Activated naive CD4-positive, alpha-beta T cell treated with anti-CD3 and anti-CD28 coated beads for 36 hours (primary cell): ENCODE measurements around the gene FBXL16. TPM values are rescaled to one million over a fixed set of nuclear protein-coding genes. Genes with fewer than 3 reads are reported as not detected.
"Not testable (repeated sequence)": the region's sequence is repeated elsewhere in the genome, so short reads cannot be mapped to it uniquely, and the experiment has no call there.

Source experiments
- CTCF ChIA-PET: fragments of 350-600 bp; sonication (Branson Sonifier 250); formaldehyde crosslinking; loops from one replicate; lab custom pipeline; 2021; ENCODE audit warnings: antibody characterized with exemption; lab: Charles Lee
- DNase-seq: peaks from one replicate; pipeline ENCODE4 v3.0.0-alpha.2; 2020
- H3K27ac Mint-ChIP-seq: one replicate; pipeline ENCODE4 v1.8.0; 2021; ENCODE audit warnings: mild to moderate bottlenecking, mixed read lengths
- H3K27me3 Mint-ChIP-seq: one replicate; pipeline ENCODE4 v1.8.0; 2021; ENCODE audit warnings: low read depth, mixed read lengths
- H3K36me3 Mint-ChIP-seq: one replicate; pipeline ENCODE4 v1.8.0; 2021; ENCODE audit warnings: low read depth, mixed read lengths
- H3K4me1 Mint-ChIP-seq: one replicate; pipeline ENCODE4 v1.8.0; 2021; ENCODE audit warnings: low read depth, mixed read lengths
- H3K4me3 Mint-ChIP-seq: one replicate; pipeline ENCODE4 v1.8.0; 2021; ENCODE audit warnings: mild to moderate bottlenecking, moderate library complexity, mixed read lengths
- H3K9me3 Mint-ChIP-seq: one replicate; pipeline ENCODE4 v1.8.0; 2021; ENCODE audit warnings: mixed read lengths
- intact Hi-C: fragments of 100-400 bp; cut with micrococcal nuclease; formaldehyde crosslinking; loops from one replicate; pipeline ENCODE4 v1.15.1; 2023
- total RNA-seq, 2 experiments: library from RNA; stranded (reverse); gene quantifications; one replicate each; pipeline ENCODE4 v1.2.3, GENCODE V29; 2021

Gene FBXL16
- total RNA-seq, 2 experiments from 2014 or later = 3.7 to 5.7 TPM

DNA sequence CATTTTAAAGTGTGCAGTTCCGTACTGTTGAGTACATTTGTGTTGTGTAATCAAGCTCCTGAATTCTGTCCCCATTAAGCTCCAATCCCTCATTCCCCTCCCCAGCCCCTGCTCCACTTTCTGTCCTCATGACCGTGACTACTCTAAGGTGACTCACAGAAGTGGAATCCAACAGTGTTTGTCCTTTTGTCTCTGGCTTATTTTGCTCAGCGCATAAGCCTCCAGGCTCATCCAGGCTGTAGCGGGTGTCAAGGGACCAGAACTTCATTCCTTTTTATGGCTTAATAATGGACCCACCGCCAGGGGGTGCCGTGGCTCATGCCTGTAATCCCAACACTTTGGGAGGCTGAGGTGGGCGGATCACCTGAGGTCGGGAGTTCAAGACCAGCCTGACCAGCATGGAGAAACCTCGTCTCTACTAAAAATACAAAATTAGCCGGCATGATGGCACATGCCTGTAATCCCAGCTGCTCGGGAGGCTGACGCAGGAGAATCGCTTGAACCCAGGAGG lies 7.2 kb upstream of the FBXL16 start:
- H3K36me3 Mint-ChIP-seq, H3K27ac Mint-ChIP-seq, H3K9me3 Mint-ChIP-seq, H3K4me1 Mint-ChIP-seq, H3K4me3 Mint-ChIP-seq: not testable (repeated sequence)
- peaks cover 37% of the 10 kb centered on the region for H3K27me3 Mint-ChIP-seq
- intact Hi-C loops = loop anchor here (5.0 kb wide), 1 partner anchor 345 kb away; no protein-coding TSS in a partner anchor
- DNase-seq = peak; percentile 77
- CTCF ChIA-PET = interaction anchor here (0.5 to 2.8 kb wide), 18 partner anchors 9 to 581 kb away, joined by 3 to 55 read pairs (median 4); partner anchors contain the start of genes ANTKMT, CCDC78, CHTF18 and RPUSD1

DNA sequence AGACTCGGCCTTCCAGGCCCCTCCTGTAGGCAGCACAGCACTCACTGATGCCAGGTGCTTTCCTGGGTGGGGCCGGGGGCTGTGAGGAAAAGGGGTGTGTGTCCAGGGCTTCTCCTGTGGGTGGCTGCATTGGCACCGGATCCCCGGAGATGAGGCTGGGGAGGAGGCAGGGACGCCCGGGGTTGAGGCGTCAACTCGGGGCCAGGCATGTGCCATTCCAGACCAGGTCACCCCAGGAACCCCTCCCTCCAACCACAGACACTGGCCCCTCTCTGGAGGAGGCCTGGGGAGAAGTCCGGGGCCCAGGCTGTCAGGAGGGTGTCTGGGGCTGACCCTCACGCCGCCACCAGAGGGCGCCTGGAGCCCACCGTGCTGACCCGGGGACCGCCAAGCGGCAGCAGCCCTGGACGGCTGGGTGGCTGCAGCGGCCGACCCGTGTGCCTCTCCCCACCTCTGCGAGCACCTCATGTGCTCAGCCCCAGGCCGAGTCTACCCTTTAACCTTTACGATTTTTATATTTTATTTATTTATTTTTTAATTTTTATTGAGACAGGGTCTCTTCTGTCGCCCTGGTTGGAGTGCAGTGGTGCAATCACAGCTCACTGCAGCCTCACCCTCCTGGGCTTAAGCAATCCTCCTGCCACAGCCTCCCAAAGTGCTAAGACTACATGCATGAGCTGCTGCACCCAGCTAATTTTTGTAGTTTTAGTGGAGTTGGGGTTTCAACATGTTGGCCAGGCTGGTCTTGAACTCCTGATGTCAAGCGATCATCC lies 6.1 kb upstream of the FBXL16 start:
- no peaks in the 10 kb centered on the region for H3K36me3 Mint-ChIP-seq
- no peak overlapping the region for H3K27ac Mint-ChIP-seq
- H3K4me1 Mint-ChIP-seq = peaks cover 3% of the 10 kb centered on the region
- H3K4me3 Mint-ChIP-seq = no peak overlapping the region
- CTCF ChIA-PET = interaction anchor here (0.5 to 2.8 kb wide), 23 partner anchors 8 to 580 kb away, joined by 3 to 55 read pairs (median 4); partner anchors contain the start of genes ANTKMT, CCDC78, CHTF18 and RPUSD1
- intact Hi-C loops = loop anchor here (1.0 to 5.0 kb wide), 2 partner anchors 74 to 346 kb away; no protein-coding TSS in a partner anchor
- H3K27me3 Mint-ChIP-seq = peaks cover 45% of the 10 kb centered on the region
- DNase-seq = peak; percentile 82
- no peaks in the 10 kb centered on the region for H3K9me3 Mint-ChIP-seq

DNA sequence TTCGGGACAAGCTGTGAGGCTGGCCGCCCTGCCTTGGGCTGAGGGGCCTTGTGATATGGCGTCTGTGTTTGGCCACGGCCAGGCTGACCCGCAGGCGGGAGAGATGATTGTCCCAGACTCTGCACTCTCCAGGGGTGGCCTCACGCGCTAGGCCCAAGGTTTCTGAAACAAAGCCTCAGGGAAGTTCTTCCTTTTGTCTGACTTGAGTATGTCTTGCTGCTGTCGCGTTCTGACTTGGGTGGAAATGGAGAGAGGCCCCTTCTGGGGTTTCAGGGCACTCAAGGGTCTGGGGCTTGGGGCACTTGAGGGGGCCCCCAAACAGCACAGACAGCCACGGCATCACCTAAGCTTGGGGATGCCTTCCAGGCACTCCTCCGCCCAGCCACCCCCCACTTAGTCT lies 5.5 kb upstream of the FBXL16 start:
- no peaks in the 10 kb centered on the region for H3K36me3 Mint-ChIP-seq
- H3K27me3 Mint-ChIP-seq = peaks cover 51% of the 10 kb centered on the region
- no peak overlapping the region for H3K27ac Mint-ChIP-seq
- H3K4me1 Mint-ChIP-seq = peaks cover 2% of the 10 kb centered on the region
- H3K4me3 Mint-ChIP-seq = no peak overlapping the region
- intact Hi-C loops = loop anchor here (1.0 to 5.0 kb wide), 2 partner anchors 74 to 346 kb away; no protein-coding TSS in a partner anchor
- CTCF ChIA-PET = interaction anchor here (1.1 to 2.4 kb wide), 4 partner anchors 10 to 74 kb away, joined by 3 to 25 read pairs (median 9); partner anchors contain the start of gene ANTKMT
- no peak for DNase-seq
- H3K9me3 Mint-ChIP-seq = no peaks in the 10 kb centered on the region

DNA sequence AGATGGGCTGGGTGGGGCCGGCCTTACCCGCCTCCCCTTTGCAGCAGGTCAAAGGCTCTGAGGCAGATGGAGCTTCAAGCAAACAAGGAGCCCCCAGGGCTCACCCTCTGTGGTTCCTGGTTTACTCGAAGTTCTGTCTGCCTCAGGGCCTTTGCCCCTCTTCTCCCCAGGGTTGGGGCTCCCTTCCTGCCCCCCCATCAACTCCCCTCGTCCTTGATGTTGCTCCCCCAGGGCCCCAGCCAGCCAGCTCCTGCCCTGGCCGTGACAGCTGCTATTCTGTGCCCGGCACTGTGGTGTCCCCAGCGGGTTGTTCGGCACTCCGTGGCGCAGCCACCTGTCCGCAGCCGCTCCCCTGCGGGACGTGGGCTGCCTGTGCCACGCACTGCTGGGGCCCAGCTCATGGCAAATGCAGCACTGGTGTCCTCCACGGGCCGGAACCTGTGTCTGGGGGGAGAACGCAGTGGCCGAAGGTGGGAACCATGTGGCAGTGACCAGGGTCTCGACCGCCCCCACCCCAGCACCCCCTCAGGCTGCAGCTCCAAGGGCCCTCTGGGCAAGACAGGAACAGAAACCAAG lies 5.0 kb upstream of the FBXL16 start:
- Mint-ChIP-seq H3K4me1 (peaks cover 2% of the 10 kb centered on the region), H3K27ac (no peak overlapping the region), H3K9me3 (no peaks in the 10 kb centered on the region), H3K27me3 (peaks cover 49% of the 10 kb centered on the region), H3K4me3 (no peak overlapping the region), H3K36me3 (no peaks in the 10 kb centered on the region)
- CTCF ChIA-PET = interaction anchor here (1.1 to 2.4 kb wide), 3 partner anchors 11 to 74 kb away, joined by 3 to 25 read pairs (median 10); partner anchors contain the start of gene ANTKMT
- intact Hi-C loops = loop anchor here (1.0 to 5.0 kb wide), 2 partner anchors 75 to 347 kb away; no protein-coding TSS in a partner anchor
- DNase-seq = no peak

DNA sequence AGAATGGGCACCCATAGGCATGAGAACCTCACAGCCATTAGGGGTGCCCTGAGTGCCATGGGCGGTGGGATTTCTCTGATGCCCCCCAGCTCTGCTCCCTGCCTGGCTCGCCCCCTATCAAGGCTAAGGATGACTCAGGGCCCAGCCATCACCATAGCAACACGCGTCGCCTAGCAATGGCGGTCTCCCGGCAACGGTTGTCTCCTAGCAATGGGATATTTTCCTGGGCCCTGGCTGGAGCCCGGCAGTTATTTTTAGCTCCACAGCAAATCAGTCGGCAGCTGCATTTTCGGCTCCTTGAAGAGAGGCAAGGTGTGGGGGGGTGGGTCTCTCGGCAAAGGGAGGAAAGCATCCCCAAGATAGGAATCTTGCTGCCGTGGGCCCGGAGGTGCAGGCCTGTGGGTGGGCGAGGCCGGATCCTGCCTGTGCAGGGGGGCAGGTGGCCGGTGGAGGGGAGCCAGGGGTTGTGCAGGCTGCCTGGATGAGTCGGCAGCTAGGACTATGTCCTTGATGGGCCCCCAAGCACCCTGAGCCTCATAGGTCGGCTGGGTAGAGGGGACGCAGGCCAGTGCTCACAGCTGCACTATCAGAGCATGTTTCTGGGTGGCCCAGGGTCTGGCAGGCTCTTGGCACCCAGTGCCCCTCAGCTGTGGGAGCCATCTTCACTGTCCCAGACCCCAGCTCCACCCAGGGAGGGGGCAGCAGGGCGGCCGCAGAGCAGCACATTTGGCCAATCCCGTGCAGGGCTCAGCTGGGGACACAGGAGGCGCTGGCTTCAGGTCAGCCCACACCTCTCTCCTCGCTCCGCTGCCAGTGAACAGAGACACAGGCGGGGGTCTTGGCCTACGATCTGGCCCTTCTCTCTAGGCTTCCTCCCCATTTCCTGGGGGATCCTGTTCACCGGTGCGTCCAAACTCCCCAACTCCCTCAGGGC lies 4.2 kb upstream of the FBXL16 start:
- CTCF ChIA-PET = interaction anchor here (1.1 to 2.2 kb wide), 2 partner anchors 73 to 75 kb away, joined by 3 to 10 read pairs; no protein-coding TSS in a partner anchor
- H3K4me3 Mint-ChIP-seq = no peak overlapping the region
- intact Hi-C loops = loop anchor here (5.0 kb wide), 1 partner anchor 347 kb away; no protein-coding TSS in a partner anchor
- no peaks in the 10 kb centered on the region for H3K9me3 Mint-ChIP-seq
- no peaks in the 10 kb centered on the region for H3K36me3 Mint-ChIP-seq
- no peak overlapping the region for H3K27ac Mint-ChIP-seq
- peaks cover 49% of the 10 kb centered on the region for H3K27me3 Mint-ChIP-seq
- H3K4me1 Mint-ChIP-seq = peaks cover 2% of the 10 kb centered on the region
- no peak for DNase-seq

DNA sequence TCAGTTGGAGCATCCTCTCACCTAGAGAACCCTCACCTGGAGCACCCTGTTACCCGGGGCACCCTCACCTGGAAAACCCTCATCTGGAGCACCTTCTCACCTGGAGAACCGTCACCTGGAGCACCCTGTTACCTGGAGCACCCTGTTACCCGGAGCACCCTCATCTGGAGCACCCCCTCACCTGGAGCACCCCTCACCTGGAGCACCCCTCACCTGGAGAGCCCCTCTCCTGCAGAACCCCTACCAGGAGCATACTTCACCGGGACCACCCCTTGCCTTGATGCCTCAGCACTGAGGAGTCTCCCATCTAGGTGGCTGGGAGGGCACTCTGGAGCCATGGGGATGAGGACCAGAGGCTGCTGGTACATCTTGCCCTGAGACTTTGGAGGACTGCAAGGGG lies 3.4 kb upstream of the FBXL16 start:
- no peak overlapping the region for H3K27ac Mint-ChIP-seq
- H3K36me3 Mint-ChIP-seq = no peaks in the 10 kb centered on the region
- intact Hi-C loops = no loop called here
- no peak overlapping the region for H3K4me3 Mint-ChIP-seq
- no peak for DNase-seq
- CTCF ChIA-PET = interaction anchor here (2.2 kb wide), 1 partner anchor 76 kb away, joined by 10 read pairs; no protein-coding TSS in a partner anchor
- H3K27me3 Mint-ChIP-seq = peaks cover 51% of the 10 kb centered on the region
- H3K9me3 Mint-ChIP-seq = no peaks in the 10 kb centered on the region
- H3K4me1 Mint-ChIP-seq = peaks cover 2% of the 10 kb centered on the region

DNA sequence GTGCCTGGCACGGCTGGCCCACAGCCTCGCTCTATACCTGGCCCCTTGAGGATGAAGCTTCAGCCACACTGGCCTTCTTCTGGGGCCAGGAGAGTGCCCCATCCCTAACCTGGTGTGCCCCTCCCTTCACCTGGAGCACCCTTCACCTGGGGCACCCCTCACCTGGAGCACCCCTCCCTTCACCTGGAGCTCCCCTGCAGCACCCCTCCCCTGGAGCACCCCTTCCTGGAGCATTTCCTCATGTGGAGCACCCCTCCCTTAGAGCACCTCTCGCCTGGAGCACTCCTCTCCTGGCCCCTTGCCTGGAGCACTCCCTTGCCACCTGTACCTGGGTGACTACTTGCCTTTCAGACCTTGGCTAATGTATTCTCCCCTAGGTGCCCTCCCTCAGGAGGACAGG lies 2.4 kb upstream of the FBXL16 start:
- no peak for DNase-seq
- no peaks in the 10 kb centered on the region for H3K9me3 Mint-ChIP-seq
- peaks cover 2% of the 10 kb centered on the region for H3K4me1 Mint-ChIP-seq
- H3K27me3 Mint-ChIP-seq = peaks cover 53% of the 10 kb centered on the region
- intact Hi-C loops = no loop called here
- CTCF ChIA-PET = interaction anchor here (0.8 kb wide), 1 partner anchor 12 kb away, joined by 3 read pairs; no protein-coding TSS in a partner anchor
- H3K4me3 Mint-ChIP-seq = no peak overlapping the region
- no peak overlapping the region for H3K27ac Mint-ChIP-seq
- H3K36me3 Mint-ChIP-seq = no peaks in the 10 kb centered on the region

DNA sequence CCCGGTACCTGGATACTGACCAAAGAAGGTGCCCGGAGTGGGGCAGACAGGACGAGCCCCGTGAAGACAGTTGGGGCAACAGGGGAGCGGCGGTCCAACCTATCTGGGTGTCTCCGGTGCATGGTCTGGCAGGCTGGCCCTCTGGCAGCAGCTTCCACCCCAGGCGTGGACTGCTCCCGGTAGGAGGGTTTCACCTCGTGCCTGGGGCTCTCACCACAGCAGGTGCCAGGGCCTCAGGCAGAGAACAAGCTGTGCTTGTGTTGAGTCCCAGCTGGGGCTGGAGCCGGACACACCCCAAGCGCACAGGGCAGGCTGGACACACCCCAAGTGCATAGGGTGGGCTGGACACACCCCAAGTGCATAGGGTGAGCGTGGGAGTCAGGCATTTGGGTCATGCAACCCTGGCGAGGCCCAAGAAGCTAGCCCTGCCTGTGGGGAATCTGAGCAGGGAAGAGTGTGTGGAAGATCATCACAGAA lies 1.5 kb upstream of the FBXL16 start:
- no peak for DNase-seq
- Mint-ChIP-seq H3K36me3 (no peaks in the 10 kb centered on the region), H3K9me3 (no peaks in the 10 kb centered on the region), H3K27me3 (peaks cover 56% of the 10 kb centered on the region), H3K4me3 (no peak overlapping the region), H3K27ac (no peak overlapping the region), H3K4me1 (peaks cover 2% of the 10 kb centered on the region)
- intact Hi-C loops = no loop called here
- CTCF ChIA-PET = interaction anchor here (0.8 kb wide), 1 partner anchor 11 kb away, joined by 3 read pairs; no protein-coding TSS in a partner anchor

DNA sequence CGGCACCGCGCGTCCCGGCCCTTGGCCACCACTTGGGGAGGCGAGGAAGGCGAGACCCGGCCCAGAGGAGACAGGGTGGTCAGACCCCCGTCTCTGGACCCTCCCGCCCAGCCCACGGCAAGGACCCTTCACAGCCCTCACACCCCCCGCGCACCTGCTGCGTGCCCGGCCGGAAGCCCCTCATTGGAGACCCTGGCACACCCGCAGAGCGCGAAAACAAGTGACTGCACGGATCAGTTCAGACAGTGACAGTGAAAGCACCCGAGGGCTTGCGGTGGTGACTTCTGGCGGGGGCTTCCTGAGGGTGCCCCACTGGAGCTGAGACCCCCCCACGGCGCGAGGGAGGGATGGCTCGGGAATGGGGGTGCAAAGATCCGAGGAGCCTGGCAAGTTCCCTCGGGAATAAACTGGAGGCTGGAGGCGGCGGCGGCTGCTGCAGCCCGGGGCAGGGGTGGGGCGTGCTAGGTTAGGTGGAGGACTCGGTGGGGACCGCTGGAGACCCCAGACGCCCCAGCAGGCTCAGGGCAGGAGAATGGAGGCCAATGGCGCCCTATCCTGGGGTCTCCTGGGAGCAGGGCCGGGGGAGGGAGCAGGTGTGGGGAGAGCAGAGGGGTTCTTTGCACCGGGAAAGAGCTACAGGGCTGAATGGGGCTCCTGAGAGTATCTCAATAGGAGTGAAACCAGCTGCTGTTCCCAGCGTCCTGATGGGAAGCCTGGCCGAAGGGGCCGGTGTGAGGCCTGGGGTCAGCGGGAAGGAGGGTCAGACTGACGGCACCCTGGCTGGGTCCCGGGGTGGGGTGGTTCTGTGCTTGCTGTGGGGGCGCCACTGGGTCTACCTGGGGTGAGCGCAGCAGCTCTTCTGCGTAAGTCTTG lies 824 bp upstream of the FBXL16 start:
- H3K27me3 Mint-ChIP-seq = peaks cover 58% of the 10 kb centered on the region
- H3K9me3 Mint-ChIP-seq = no peaks in the 10 kb centered on the region
- H3K36me3 Mint-ChIP-seq = no peaks in the 10 kb centered on the region
- no peak overlapping the region for H3K27ac Mint-ChIP-seq
- intact Hi-C loops = no loop called here
- CTCF ChIA-PET = no interaction called here
- H3K4me3 Mint-ChIP-seq = no peak overlapping the region
- peaks cover 2% of the 10 kb centered on the region for H3K4me1 Mint-ChIP-seq
- DNase-seq = no peak

DNA sequence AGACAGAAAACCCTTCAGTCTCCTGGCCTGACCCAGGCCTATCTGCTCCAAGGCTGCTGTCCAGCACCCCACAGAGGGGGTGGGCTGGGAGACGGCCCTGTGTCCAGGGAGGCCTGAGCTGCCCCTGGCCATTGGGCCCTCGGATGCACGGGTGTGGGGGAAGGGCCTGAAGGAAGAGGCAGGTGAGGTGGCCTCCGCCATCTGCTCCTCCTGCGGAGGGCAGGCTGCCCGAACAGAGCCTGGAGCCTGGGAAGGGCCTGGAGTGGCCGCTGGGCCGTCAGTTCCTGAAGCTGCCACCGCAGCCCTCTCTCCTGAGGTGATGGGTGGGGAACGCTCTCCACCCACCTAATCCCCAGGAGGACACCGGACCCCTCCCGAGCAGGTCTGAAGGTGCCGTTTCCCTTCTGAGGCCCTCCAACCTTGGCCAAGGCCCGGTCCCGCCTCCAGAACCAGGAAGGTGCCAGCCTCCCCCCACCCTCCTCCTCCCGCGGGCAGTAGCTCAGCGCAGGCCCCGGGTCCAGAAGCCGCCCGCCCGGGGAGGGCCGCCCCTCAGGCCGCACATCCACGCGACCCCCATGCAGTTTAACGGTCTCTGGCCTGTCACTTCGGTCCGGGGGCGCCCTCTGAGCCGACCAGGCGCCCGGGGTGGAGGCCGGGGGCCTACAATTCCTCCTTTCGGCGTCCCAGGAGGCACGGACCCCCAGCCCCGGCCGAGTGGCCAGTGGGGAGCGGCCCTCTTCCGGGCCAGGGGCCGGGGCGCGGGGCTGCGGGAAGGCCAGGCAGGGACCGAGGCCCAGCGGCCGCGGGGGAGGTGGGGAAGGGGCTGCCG lies 835 bp downstream of the FBXL16 start:
- Mint-ChIP-seq H3K4me1 (peaks cover 4% of the 10 kb centered on the region), H3K27ac (no peak overlapping the region), H3K9me3 (no peaks in the 10 kb centered on the region), H3K4me3 (no peak overlapping the region), H3K36me3 (no peaks in the 10 kb centered on the region), H3K27me3 (peaks cover 56% of the 10 kb centered on the region)
- no peak for DNase-seq
- CTCF ChIA-PET = no interaction called here
- intact Hi-C loops = no loop called here
